Measurements from ENCODE around the gene CSNK1G2. TPM values are rescaled to one million over a fixed set of nuclear protein-coding genes. Genes with fewer than 3 reads are reported as not detected.

Gene CSNK1G2
- total RNA-seq, 4 donors from 2014 or later: 47.2 to 67.6 (median 60.8) TPM

DNA sequence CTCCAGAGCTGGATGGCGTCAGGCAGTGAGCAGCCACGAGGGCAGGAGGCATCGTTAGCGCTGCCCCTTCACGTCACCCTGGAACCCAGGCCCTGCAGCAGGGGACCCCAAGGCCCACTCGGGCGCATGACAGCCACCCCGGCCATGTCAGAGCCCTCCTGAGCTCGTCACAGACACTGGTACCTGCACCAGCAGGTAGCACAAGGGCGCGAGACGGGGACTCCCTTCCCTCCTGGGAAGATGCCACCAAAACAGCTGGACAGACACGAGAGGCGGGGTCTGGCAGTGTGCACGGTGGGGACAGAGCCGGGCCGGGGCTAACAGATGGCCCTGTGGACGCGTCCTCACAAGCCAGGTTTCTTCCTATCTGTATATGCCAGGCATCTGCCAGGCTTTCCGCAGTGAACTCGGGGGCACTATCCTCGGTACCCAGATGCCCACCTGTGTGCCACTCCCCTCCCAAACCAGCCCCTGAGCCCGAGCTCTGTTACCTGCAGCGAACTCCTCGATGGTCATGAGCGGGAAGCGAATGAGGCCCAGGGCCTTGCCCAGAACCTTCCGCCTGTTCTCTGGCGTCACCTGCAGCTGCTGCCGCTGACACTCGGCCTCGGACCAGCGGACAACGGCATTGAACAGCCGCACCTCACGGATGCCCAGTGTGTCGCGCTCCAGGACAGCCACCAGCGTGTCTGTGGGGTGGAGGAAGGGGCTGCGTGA, 48.7 kb downstream of the CSNK1G2 start:
- Histone ChIP-seq H3K4me3 (replicated peaks in 1 of 3) (no peak overlapping the region), H3K36me3 (peaks cover 52 to 66% of the 10 kb centered on the region in 2 donors), H3K4me1 (no peaks in the 10 kb centered on the region), H3K27ac (no peak overlapping the region), H3K27me3 (no peaks in the 10 kb centered on the region), H3K9me3 (no peaks in the 10 kb centered on the region)
- no peak for DNase-seq
- 94 to 95% methylated on average over 25 to 39 of the region's 40 CpGs for WGBS, 2 donors
- intact Hi-C loops (cut with DNase I): no loop called here
- TF ChIP-seq, protein P1, sequence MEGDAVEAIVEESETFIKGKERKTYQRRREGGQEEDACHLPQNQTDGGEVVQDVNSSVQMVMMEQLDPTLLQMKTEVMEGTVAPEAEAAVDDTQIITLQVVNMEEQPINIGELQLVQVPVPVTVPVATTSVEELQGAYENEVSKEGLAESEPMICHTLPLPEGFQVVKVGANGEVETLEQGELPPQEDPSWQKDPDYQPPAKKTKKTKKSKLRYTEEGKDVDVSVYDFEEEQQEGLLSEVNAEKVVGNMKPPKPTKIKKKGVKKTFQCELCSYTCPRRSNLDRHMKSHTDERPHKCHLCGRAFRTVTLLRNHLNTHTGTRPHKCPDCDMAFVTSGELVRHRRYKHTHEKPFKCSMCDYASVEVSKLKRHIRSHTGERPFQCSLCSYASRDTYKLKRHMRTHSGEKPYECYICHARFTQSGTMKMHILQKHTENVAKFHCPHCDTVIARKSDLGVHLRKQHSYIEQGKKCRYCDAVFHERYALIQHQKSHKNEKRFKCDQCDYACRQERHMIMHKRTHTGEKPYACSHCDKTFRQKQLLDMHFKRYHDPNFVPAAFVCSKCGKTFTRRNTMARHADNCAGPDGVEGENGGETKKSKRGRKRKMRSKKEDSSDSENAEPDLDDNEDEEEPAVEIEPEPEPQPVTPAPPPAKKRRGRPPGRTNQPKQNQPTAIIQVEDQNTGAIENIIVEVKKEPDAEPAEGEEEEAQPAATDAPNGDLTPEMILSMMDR (IDR thresholded peaks at IDR 0.05): no peak
- no peak for TF ChIP-seq POLR2A (IDR thresholded peaks at IDR 0.05)

GRCh38 chr19:1990230-1991017, 49.5 kb downstream of the CSNK1G2 start:
- TF ChIP-seq POLR2A (IDR thresholded peaks at IDR 0.05): no peak
- TF ChIP-seq, protein P1 (IDR thresholded peaks at IDR 0.05): no peak
- no peak overlapping the region for H3K27ac ChIP-seq
- no peaks in the 10 kb centered on the region for H3K27me3 ChIP-seq
- no peak overlapping the region for H3K4me3 ChIP-seq (replicated peaks in 1 of 3)
- H3K4me1 ChIP-seq: no peaks in the 10 kb centered on the region
- no peak for DNase-seq
- WGBS, 2 donors: 97 to 99% methylated on average over 24 to 33 of the region's 34 CpGs
- intact Hi-C loops (cut with DNase I): no loop called here
- H3K9me3 ChIP-seq: no peaks in the 10 kb centered on the region
- H3K36me3 ChIP-seq: peaks cover 52 to 60% of the 10 kb centered on the region in 2 donors

GRCh38 chr19:1991018-1991913, 50.3 kb downstream of the CSNK1G2 start:
- Histone ChIP-seq H3K36me3 (peaks cover 47 to 52% of the 10 kb centered on the region in 2 donors), H3K4me1 (no peaks in the 10 kb centered on the region), H3K9me3 (no peaks in the 10 kb centered on the region), H3K4me3 (replicated peaks in 1 of 3) (no peak overlapping the region), H3K27ac (no peak overlapping the region), H3K27me3 (no peaks in the 10 kb centered on the region)
- intact Hi-C loops (cut with DNase I): no loop called here
- WGBS, 2 donors: 89 to 93% methylated on average over 16 to 20 of the region's 30 CpGs
- TF ChIP-seq, protein P1 (IDR thresholded peaks at IDR 0.05): no peak
- no peak for DNase-seq

DNA sequence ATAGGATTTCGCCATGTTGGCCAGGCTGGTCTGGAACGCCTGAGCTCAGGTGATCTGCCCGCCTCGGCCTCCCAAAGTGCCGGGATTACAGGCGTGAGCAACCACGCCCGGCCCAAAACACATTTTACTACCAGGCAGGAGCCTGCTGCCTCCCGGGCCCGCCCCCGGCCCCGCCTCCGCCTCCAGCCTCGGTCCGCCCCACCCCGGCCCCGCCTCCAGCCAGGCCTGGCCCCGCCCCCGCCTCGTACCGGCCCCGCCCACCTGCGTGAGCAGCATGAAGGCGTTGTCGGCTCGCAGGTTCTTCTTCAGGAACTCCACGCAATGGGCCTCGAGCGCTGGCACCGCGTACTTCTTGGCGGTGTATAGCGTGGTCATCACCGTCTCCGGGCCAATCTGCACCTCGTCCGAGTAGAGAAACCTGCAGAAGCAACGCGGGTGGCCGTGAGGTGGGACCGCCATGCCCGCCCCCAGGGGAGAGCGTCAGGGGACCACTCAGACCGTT, 51.8 kb downstream of the CSNK1G2 start:
- DNase-seq: no peak
- TF ChIP-seq POLR2A (IDR thresholded peaks at IDR 0.05): no peak
- TF ChIP-seq, protein P1 (IDR thresholded peaks at IDR 0.05): no peak
- peaks cover 38 to 49% of the 10 kb centered on the region in 2 donors for H3K36me3 ChIP-seq
- no peaks in the 10 kb centered on the region for H3K4me1 ChIP-seq
- no peak overlapping the region for H3K4me3 ChIP-seq (replicated peaks in 1 of 3)
- intact Hi-C loops (cut with DNase I): no loop called here
- no peaks in the 10 kb centered on the region for H3K27me3 ChIP-seq
- no peaks in the 10 kb centered on the region for H3K9me3 ChIP-seq
- 95 to 97% methylated on average over 13 to 16 of the region's 44 CpGs for WGBS, 2 donors
- no peak overlapping the region for H3K27ac ChIP-seq

Data from thyroid gland (tissue), 4 donors.